ENCODE measurements around the gene RPLP1.

The RPLP1 gene

GRCh38 chr15:69496001-69496400 lies 43.4 kb downstream of the RPLP1 start:
- TF ChIP-seq RAD21 (IDR thresholded peaks at IDR 0.05; ENCODE audit: low read depth) (no peak), FOXM1 (IDR thresholded peaks at IDR 0.05; ENCODE audit: borderline replicate concordance, low read depth) (no peak)

GRCh38 chr15:69497076-69497475 lies 44.5 kb downstream of the RPLP1 start:
- TF ChIP-seq EP300 (IDR thresholded peaks at IDR 0.05; ENCODE audit: borderline replicate concordance): no peak
- no peak for TF ChIP-seq USF1 (IDR thresholded peaks at IDR 0.05)
- TF ChIP-seq RAD21 (IDR thresholded peaks at IDR 0.05; ENCODE audit: low read depth): no peak
- no peak for TF ChIP-seq ZBTB7A (IDR thresholded peaks at IDR 0.05; ENCODE audit: low read depth)
- no peak for TF ChIP-seq REST (IDR thresholded peaks at IDR 0.05; ENCODE audit: low read depth)
- TF ChIP-seq TAF1 (IDR thresholded peaks at IDR 0.05; ENCODE audit: low read depth): no peak
- no peak for TF ChIP-seq YY1 (IDR thresholded peaks at IDR 0.05; ENCODE audit: low read depth)
- no peak for TF ChIP-seq EGR1 (IDR thresholded peaks at IDR 0.05)
- TF ChIP-seq MAX (IDR thresholded peaks at IDR 0.05): no peak
- no peak for TF ChIP-seq TEAD4 (IDR thresholded peaks at IDR 0.05)
- TF ChIP-seq FOXM1 (IDR thresholded peaks at IDR 0.05; ENCODE audit: borderline replicate concordance, low read depth): no peak
- no peak for TF ChIP-seq CEBPB (IDR thresholded peaks at IDR 0.05)
- no peak for TF ChIP-seq TCF12 (IDR thresholded peaks at IDR 0.05; ENCODE audit: low read depth)
- TF ChIP-seq NFIC (IDR thresholded peaks at IDR 0.05): no peak
- TF ChIP-seq CREB1 (IDR thresholded peaks at IDR 0.05; ENCODE audit: low read depth): no peak

- no peak for TF ChIP-seq EGR1 (IDR thresholded peaks at IDR 0.05)
- TF ChIP-seq RAD21 (IDR thresholded peaks at IDR 0.05; ENCODE audit: low read depth): no peak
- no peak for TF ChIP-seq NFIC (IDR thresholded peaks at IDR 0.05)
- no peak for TF ChIP-seq ZBTB7A (IDR thresholded peaks at IDR 0.05; ENCODE audit: low read depth)
Measured at GRCh38 chr15:69497667-69498066, 45.0 kb downstream of the RPLP1 start.

GRCh38 chr15:69498282-69498681 lies 45.7 kb downstream of the RPLP1 start:
- TF ChIP-seq CREB1 (IDR thresholded peaks at IDR 0.05; ENCODE audit: low read depth) (no peak), EGR1 (IDR thresholded peaks at IDR 0.05) (no peak), TEAD4 (IDR thresholded peaks at IDR 0.05) (no peak), REST (IDR thresholded peaks at IDR 0.05; ENCODE audit: low read depth) (no peak), RAD21 (IDR thresholded peaks at IDR 0.05; ENCODE audit: low read depth) (no peak), MAX (IDR thresholded peaks at IDR 0.05) (no peak), YY1 (IDR thresholded peaks at IDR 0.05; ENCODE audit: low read depth) (no peak), NFIC (IDR thresholded peaks at IDR 0.05) (no peak), ZBTB7A (IDR thresholded peaks at IDR 0.05; ENCODE audit: low read depth) (no peak), CEBPB (IDR thresholded peaks at IDR 0.05) (no peak), EP300 (IDR thresholded peaks at IDR 0.05; ENCODE audit: borderline replicate concordance) (no peak), TCF12 (IDR thresholded peaks at IDR 0.05; ENCODE audit: low read depth) (no peak)

GRCh38 chr15:69498987-69499386 lies 46.4 kb downstream of the RPLP1 start:
- TF ChIP-seq CEBPB (IDR thresholded peaks at IDR 0.05) (no peak), ZBTB7A (IDR thresholded peaks at IDR 0.05; ENCODE audit: low read depth) (no peak), RAD21 (IDR thresholded peaks at IDR 0.05; ENCODE audit: low read depth) (no peak), YY1 (IDR thresholded peaks at IDR 0.05; ENCODE audit: low read depth) (no peak), MAX (IDR thresholded peaks at IDR 0.05) (no peak), CREB1 (IDR thresholded peaks at IDR 0.05; ENCODE audit: low read depth) (no peak), TEAD4 (IDR thresholded peaks at IDR 0.05) (no peak), NFIC (IDR thresholded peaks at IDR 0.05) (no peak), USF1 (IDR thresholded peaks at IDR 0.05) (no peak), FOXM1 (IDR thresholded peaks at IDR 0.05; ENCODE audit: borderline replicate concordance, low read depth) (no peak), REST (IDR thresholded peaks at IDR 0.05; ENCODE audit: low read depth) (no peak), EP300 (IDR thresholded peaks at IDR 0.05; ENCODE audit: borderline replicate concordance) (no peak), TAF1 (IDR thresholded peaks at IDR 0.05; ENCODE audit: low read depth) (no peak), TCF12 (IDR thresholded peaks at IDR 0.05; ENCODE audit: low read depth) (no peak), EGR1 (IDR thresholded peaks at IDR 0.05) (no peak)
